ENCODE data around the gene LGALS3BP.

- TF ChIP-seq POLR2A (IDR thresholded peaks at IDR 0.05; ENCODE audit: low read depth, low read length) (no peak), POLR2AphosphoS5 (IDR thresholded peaks at IDR 0.05; ENCODE audit: low read depth, low read length) (no peak), TAF1 (IDR thresholded peaks at IDR 0.05; ENCODE audit: borderline replicate concordance, low read depth, low read length) (no peak)
Measured at GRCh38 chr17:78954684-78955083, 25.0 kb downstream of the LGALS3BP start.
